K562 (cell line): ENCODE measurements around the gene SHANK1. TPM values are rescaled to one million over a fixed set of nuclear protein-coding genes. Genes with fewer than 3 reads are reported as not detected.
A peak's percentile ranks its signal among the peaks of the same experiment; 100 is the strongest.

Source experiments
- ARID1B ChIP-seq: fragments of 450-650 bp; IDR thresholded peaks from 2 replicates; pipeline ENCODE4 v1.6.1; 2016; ENCODE audit warnings: antibody characterized with exemption, mild to moderate bottlenecking, inconsistent platforms
- CAMTA2 ChIP-seq: fragments of 250-450 bp; sonication (Bioruptor Pico); conservative IDR thresholded peaks from 2 replicates; pipeline ENCODE4 v1.5.1; 2022
- CHD2 ChIP-seq: IDR thresholded peaks from 2 replicates; pipeline ENCODE4 v1.6.1; 2011; ENCODE audit warnings: low read depth, low read length
- E2F3 ChIP-seq: fragments of 250-450 bp; sonication (Bioruptor Pico); IDR thresholded peaks from 2 replicates; pipeline ENCODE4 v1.4.0; 2020; ENCODE audit warnings: mild to moderate bottlenecking
- FOSL1 ChIP-seq: fragments of 200-800 bp; sonication (Bioruptor generic); conservative IDR thresholded peaks from 2 replicates; pipeline ENCODE4 v1.6.1; 2016; ENCODE audit warnings: missing genetic modification characterization, missing compliant biosample characterization
- HDAC1 ChIP-seq, 2 experiments: fragments of 450-650 bp; IDR thresholded peaks; 2 replicates each; pipeline ENCODE4 v1.6.1; 2016 to 2017; ENCODE audit warnings: inconsistent platforms in 1 of 2, mild to moderate bottlenecking in 1 of 2, moderate library complexity in 1 of 2
- HDAC2 ChIP-seq: fragments of 450-650 bp; IDR thresholded peaks from 2 replicates; pipeline ENCODE4 v1.6.1; 2016; ENCODE audit warnings: mild to moderate bottlenecking
- HNRNPL ChIP-seq: fragments of 200-400 bp; formaldehyde crosslinking; IDR thresholded peaks from 2 replicates; pipeline ENCODE4 v1.6.1; 2017; ENCODE audit warnings: low read depth, mild to moderate bottlenecking, low read length
- HNRNPLL ChIP-seq: fragments of 200-400 bp; formaldehyde crosslinking; IDR thresholded peaks from 2 replicates; pipeline ENCODE4 v1.6.1; 2017; ENCODE audit warnings: low read length, low read depth, mild to moderate bottlenecking; ENCODE audit not compliant: poor library complexity, severe bottlenecking
- KLF16 ChIP-seq: IDR thresholded peaks from 2 replicates; pipeline ENCODE4 v1.6.1; 2016; ENCODE audit warnings: antibody characterized with exemption
- NR1H2 ChIP-seq: sonication (generic); formaldehyde crosslinking; IDR thresholded peaks from 2 replicates; pipeline ENCODE4 v1.4.0; 2020; ENCODE audit warnings: mild to moderate bottlenecking, missing genetic modification reagents
- POLR2AphosphoS5 ChIP-seq: IDR thresholded peaks from 2 replicates; pipeline ENCODE4 v1.6.1; 2011; ENCODE audit warnings: mild to moderate bottlenecking, low read depth, low read length, moderate library complexity; ENCODE audit not compliant: control insufficient read depth, insufficient read depth
- POLR2B ChIP-seq: fragments of 450-650 bp; IDR thresholded peaks from 2 replicates; pipeline ENCODE4 v1.6.1; 2018; ENCODE audit warnings: low read depth; ENCODE audit not compliant: partially characterized antibody
- SMARCE1 ChIP-seq: fragments of 450-650 bp; IDR thresholded peaks from 2 replicates; pipeline ENCODE4 v1.7.1; 2016; ENCODE audit warnings: mild to moderate bottlenecking
- SP1 ChIP-seq: sonication (generic); formaldehyde crosslinking; IDR thresholded peaks from 2 replicates; pipeline ENCODE4 v1.8.1; 2022; ENCODE audit warnings: mild to moderate bottlenecking, missing genetic modification reagents
- USF1 ChIP-seq: sonication (generic); formaldehyde crosslinking; IDR thresholded peaks from 2 replicates; pipeline ENCODE4 v1.9.0; 2022; ENCODE audit warnings: mild to moderate bottlenecking, missing genetic modification reagents
- ZBTB2 ChIP-seq: fragments of 450-650 bp; IDR thresholded peaks from 2 replicates; pipeline ENCODE4 v1.6.1; 2016; ENCODE audit warnings: antibody characterized with exemption
- ZBTB8A ChIP-seq: fragments of 450-650 bp; IDR thresholded peaks from 2 replicates; pipeline ENCODE4 v1.6.1; 2018; ENCODE audit warnings: mild to moderate bottlenecking, moderate library complexity; ENCODE audit not compliant: partially characterized antibody
- ZNF133 ChIP-seq: fragments of 250-450 bp; sonication (Bioruptor Pico); IDR thresholded peaks from 2 replicates; pipeline ENCODE4 v1.4.0; 2020; ENCODE audit warnings: mild to moderate bottlenecking
- ZNF263 ChIP-seq: sonication (generic); formaldehyde crosslinking; IDR thresholded peaks from 2 replicates; pipeline ENCODE4 v1.8.0; 2022; ENCODE audit warnings: mild to moderate bottlenecking, missing genetic modification reagents, borderline replicate concordance
- polyA plus RNA-seq, 8 experiments: library from polyadenylated mRNA; depleted of rRNA in 4 of 8; stranded (reverse) in 5 of 8; unstranded in 3 of 8; fragments of >200 nt; fragmentation: Nextera tagmentation in 2 of 8; fragmentation: Illumina TruSeq in 1 of 8; extraction: Ambion mirVana in 2 of 8; extraction: Trizol in 1 of 8; gene quantifications; 2 replicates each; pipeline versions ENCODE4 v1.2.1 to v1.2.3, GENCODE V29; 2011 to 2014; ENCODE audit warnings: inconsistent platforms in 1 of 8, missing spikeins in 1 of 8
- total RNA-seq, 7 experiments: library from RNA; depleted of rRNA in 6 of 7; stranded (reverse); fragments of >200 nt in 6 of 7; fragmentation: Illumina TruSeq in 2 of 7; extraction: Trizol in 2 of 7; gene quantifications; 2 replicates each; pipeline versions ENCODE4 v1.2.1 to v1.2.3, GENCODE V29; 2011 to 2021; ENCODE audit warnings: low replicate concordance in 1 of 7
- TF ChIP-seq, protein P1 (sequence below): sonication (generic); formaldehyde crosslinking; IDR thresholded peaks from 2 replicates; pipeline ENCODE4 v1.8.0; 2022; ENCODE audit warnings: mild to moderate bottlenecking, missing genetic modification reagents
- TF ChIP-seq, protein P2 (sequence below): fragments of 250-450 bp; sonication (Bioruptor Pico); IDR thresholded peaks from 2 replicates; pipeline ENCODE4 v1.5.0; 2021; ENCODE audit warnings: mild to moderate bottlenecking, borderline replicate concordance
- TF ChIP-seq, protein P3 (sequence below): sonication (generic); formaldehyde crosslinking; IDR thresholded peaks from 2 replicates; pipeline ENCODE4 v1.8.0; 2022; ENCODE audit warnings: mild to moderate bottlenecking, missing genetic modification reagents

Gene SHANK1
- total and polyA plus RNA-seq, 9 of the 15 experiments (the other 6 are each of a cell fraction or from before 2014, with no cell fraction given), result 0.33 to 1.3 (median 0.55) TPM; not detected in 2

DNA sequence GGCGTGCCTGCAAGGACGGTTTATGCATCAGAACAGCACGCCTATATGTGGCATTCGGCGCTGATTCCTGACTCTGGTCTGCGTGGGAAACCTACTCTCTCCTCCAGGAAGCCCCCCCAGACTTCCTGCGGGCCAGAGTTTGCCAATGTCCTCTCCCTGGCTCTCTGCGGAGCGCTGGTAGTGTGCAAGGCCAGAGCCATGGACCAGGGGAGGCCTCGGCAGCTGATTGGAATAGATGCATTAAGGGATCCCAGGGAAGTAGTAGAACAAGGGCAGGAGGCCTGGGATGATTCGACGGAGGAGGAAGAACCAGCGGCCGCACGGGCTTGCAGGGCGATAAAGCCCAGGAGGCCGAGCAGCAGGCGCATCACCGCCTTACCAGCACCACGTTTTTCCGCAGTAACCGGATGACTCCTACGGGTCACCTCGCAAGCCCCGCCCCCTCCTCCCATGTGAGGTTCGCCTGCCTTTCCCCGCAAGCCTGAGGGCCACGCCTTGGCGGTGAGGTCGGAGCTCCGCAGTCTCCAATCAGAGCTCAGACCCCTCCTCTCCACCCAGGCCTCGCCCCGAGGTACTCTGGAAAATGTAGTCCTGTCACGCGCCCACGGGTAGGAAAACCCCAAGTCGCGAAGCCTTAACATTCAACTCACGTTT lies 8.6 kb upstream of the SHANK1 start (continued):
- peak; percentile 53 for TF ChIP-seq FOSL1 (tag)
- 0 out of 2 replicates have a peak, but pooled peaks have one; percentile 74 for TF ChIP-seq HDAC2
- no peak for TF ChIP-seq ZBTB8A
- TF ChIP-seq, protein P1, sequence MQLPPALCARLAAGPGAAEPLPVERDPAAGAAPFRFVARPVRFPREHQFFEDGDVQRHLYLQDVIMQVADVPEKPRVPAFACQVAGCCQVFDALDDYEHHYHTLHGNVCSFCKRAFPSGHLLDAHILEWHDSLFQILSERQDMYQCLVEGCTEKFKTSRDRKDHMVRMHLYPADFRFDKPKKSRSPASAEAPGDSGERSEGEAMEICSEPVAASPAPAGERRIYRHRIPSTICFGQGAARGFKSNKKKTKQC (CRISPR knock-in tag), result peak; percentile 80; the same call in 1 of the 2 replicates
- no peak for TF ChIP-seq ZNF263
- TF ChIP-seq POLR2B, result peak; percentile 43
- TF ChIP-seq, protein P2, sequence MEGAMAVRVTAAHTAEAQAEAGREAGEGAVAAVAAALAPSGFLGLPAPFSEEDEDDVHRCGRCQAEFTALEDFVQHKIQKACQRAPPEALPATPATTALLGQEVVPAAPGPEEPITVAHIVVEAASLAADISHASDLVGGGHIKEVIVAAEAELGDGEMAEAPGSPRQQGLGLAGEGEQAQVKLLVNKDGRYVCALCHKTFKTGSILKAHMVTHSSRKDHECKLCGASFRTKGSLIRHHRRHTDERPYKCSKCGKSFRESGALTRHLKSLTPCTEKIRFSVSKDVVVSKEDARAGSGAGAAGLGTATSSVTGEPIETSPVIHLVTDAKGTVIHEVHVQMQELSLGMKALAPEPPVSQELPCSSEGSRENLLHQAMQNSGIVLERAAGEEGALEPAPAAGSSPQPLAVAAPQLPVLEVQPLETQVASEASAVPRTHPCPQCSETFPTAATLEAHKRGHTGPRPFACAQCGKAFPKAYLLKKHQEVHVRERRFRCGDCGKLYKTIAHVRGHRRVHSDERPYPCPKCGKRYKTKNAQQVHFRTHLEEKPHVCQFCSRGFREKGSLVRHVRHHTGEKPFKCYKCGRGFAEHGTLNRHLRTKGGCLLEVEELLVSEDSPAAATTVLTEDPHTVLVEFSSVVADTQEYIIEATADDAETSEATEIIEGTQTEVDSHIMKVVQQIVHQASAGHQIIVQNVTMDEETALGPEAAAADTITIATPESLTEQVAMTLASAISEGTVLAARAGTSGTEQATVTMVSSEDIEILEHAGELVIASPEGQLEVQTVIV (CRISPR knock-in tag), result no peak
- TF ChIP-seq CHD2, result peak; percentile 46; the same call in 1 of the 2 replicates
- TF ChIP-seq, protein P3, sequence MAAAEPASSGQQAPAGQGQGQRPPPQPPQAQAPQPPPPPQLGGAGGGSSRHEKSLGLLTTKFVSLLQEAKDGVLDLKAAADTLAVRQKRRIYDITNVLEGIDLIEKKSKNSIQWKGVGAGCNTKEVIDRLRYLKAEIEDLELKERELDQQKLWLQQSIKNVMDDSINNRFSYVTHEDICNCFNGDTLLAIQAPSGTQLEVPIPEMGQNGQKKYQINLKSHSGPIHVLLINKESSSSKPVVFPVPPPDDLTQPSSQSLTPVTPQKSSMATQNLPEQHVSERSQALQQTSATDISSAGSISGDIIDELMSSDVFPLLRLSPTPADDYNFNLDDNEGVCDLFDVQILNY (CRISPR knock-in tag), result no peak
- TF ChIP-seq ZBTB2, result peak; percentile 29; the same call in 1 of the 2 replicates
- 0 out of 2 replicates have a peak, but pooled peaks have one; percentile 16 for TF ChIP-seq CAMTA2
- 0 out of 2 replicates have a peak, but pooled peaks have one; percentile 28 for TF ChIP-seq SMARCE1
- peak in 1 of 2 experiments; percentile 80; a peak in 2 of 4 replicates for TF ChIP-seq HDAC1 (IDR thresholded peaks at IDR 0.05)
- TF ChIP-seq ZNF133 (CRISPR knock-in tag), result no peak
- 0 out of 2 replicates have a peak, but pooled peaks have one; percentile 21 for TF ChIP-seq KLF16
- TF ChIP-seq SP1, result peak; percentile 85
- TF ChIP-seq HNRNPLL, result peak; percentile 70
- TF ChIP-seq NR1H2 (CRISPR knock-in tag), result no peak
- TF ChIP-seq POLR2AphosphoS5, result 0 out of 2 replicates have a peak, but pooled peaks have one; percentile 20
- peak; percentile 20; the same call in 1 of the 2 replicates for TF ChIP-seq ARID1B
- peak; percentile 68; the same call in 1 of the 2 replicates for TF ChIP-seq E2F3 (CRISPR knock-in tag)
- peak; percentile 84 for TF ChIP-seq USF1
- TF ChIP-seq HNRNPL, result no peak
